Tibial nerve (tissue), 4 donors: ENCODE results near the gene PHC2.

Experiments used
- CTCF ChIP-seq, 5 experiments: fragments of 200-600 bp in 3 of 5; fragments of 450-650 bp in 2 of 5; sonication (generic) in 3 of 5; IDR thresholded peaks; one replicate each; pipeline ENCODE4 v1.5.1; 2016 to 2019; ENCODE audit warnings: antibody characterized with exemption in 5 of 5, mild to moderate bottlenecking in 3 of 5, moderate library complexity in 2 of 5
- EP300 ChIP-seq, 2 donors: sonication (generic); formaldehyde crosslinking; IDR thresholded peaks; one replicate each; pipeline ENCODE4 v1.6.1; 2017; ENCODE audit warnings: antibody characterized with exemption in 2 of 2, mild to moderate bottlenecking in 1 of 2

DNA sequence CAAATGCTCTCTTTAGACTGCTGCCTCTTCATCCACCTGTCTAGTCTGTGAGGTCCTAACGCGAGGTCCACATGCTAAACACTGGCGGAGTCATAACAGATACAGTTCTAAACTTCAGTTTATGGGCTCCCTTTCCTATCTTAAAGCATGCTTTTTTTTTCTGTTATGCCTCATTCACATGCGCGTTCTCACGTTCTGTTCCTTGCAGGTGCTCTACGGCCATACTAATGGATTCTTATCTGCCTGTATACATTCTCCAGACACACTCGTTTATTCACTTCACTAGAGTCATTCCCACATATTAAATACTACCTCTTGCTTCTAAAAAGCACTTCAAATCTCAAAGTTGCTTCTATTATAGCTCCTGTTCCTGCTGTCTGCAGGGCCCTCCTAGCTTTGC is 38.7 kb downstream of the PHC2 start:
- TF ChIP-seq CTCF (IDR thresholded peaks at IDR 0.05) (no peak), EP300 (IDR thresholded peaks at IDR 0.05) (no peak)
